HL-60 (cell line): ENCODE data around the gene DPH7.

Experiments used
- DNase-seq, 2 experiments: peaks; one replicate each; pipeline ENCODE4 v3.0.0-alpha.2; 2010 to 2020; ENCODE audit warnings: low read depth in 1 of 2, low spot score in 1 of 2
- H3K27ac ChIP-seq: fragments of 250-450 bp; sonication (Bioruptor Pico); replicated peaks from 2 replicates; pipeline ENCODE4 v1.5.1; 2020; ENCODE audit warnings: mild to moderate bottlenecking, moderate library complexity
- H3K27me3 ChIP-seq: fragments of 250-450 bp; sonication (Bioruptor Pico); 2 replicates; pipeline ENCODE4 v1.5.1; 2021; ENCODE audit warnings: mild to moderate bottlenecking, moderate library complexity; ENCODE audit not compliant: insufficient read depth, poor library complexity, severe bottlenecking
- H3K4me3 ChIP-seq: replicated peaks from 2 replicates; pipeline ENCODE4 v1.5.1; 2011; ENCODE audit warnings: mild to moderate bottlenecking, control low read depth, low read length; ENCODE audit not compliant: insufficient read depth
- CTCF ChIP-seq: IDR thresholded peaks from one replicate; pipeline ENCODE4 v1.5.1; 2011; ENCODE audit warnings: low read length, control low read depth, inconsistent platforms; ENCODE audit not compliant: insufficient read depth
- GABPA ChIP-seq: IDR thresholded peaks from 2 replicates; pipeline ENCODE4 v1.6.1; 2012; ENCODE audit warnings: low read depth
- POLR2AphosphoS5 ChIP-seq: IDR thresholded peaks from 2 replicates; pipeline ENCODE4 v1.6.1; 2012; ENCODE audit warnings: low read depth
- REST ChIP-seq: IDR thresholded peaks from 2 replicates; pipeline ENCODE4 v1.6.1; 2012; ENCODE audit warnings: low read depth; ENCODE audit not compliant: insufficient replicate concordance
- SPI1 ChIP-seq: IDR thresholded peaks from 2 replicates; pipeline ENCODE4 v1.6.1; 2012; ENCODE audit warnings: low read depth, mild to moderate bottlenecking, borderline replicate concordance

The DPH7 gene

GRCh38 chr9:137544176-137544760, 34.5 kb downstream of the DPH7 start:
- DNase-seq: no peak
- TF ChIP-seq GABPA: no peak
- no peak for TF ChIP-seq SPI1
- TF ChIP-seq POLR2AphosphoS5: no peak
- TF ChIP-seq CTCF: no peak
- no peak for TF ChIP-seq REST
- Histone ChIP-seq H3K27ac (no peak overlapping the region), H3K4me3 (no peak overlapping the region), H3K27me3 (no peaks in the 10 kb centered on the region)

GRCh38 chr9:137543237-137543963, 35.3 kb downstream of the DPH7 start:
- Histone ChIP-seq H3K4me3 (no peak overlapping the region), H3K27ac (no peak overlapping the region), H3K27me3 (no peaks in the 10 kb centered on the region)
- TF ChIP-seq GABPA: no peak
- TF ChIP-seq SPI1: no peak
- no peak for TF ChIP-seq REST
- no peak for TF ChIP-seq POLR2AphosphoS5
- TF ChIP-seq CTCF: no peak
- no peak for DNase-seq

- H3K27ac ChIP-seq: no peak overlapping the region
- H3K27me3 ChIP-seq: no peaks in the 10 kb centered on the region
- TF ChIP-seq REST: no peak
- TF ChIP-seq SPI1: no peak
- TF ChIP-seq POLR2AphosphoS5: no peak
- TF ChIP-seq CTCF: no peak
- TF ChIP-seq GABPA: no peak
- no peak overlapping the region for H3K4me3 ChIP-seq
- no peak for DNase-seq
Measured at GRCh38 chr9:137542486-137542885, 36.2 kb downstream of the DPH7 start.
